Ishikawa (cell line): Measurements from ENCODE around the gene SLC13A1.

ENCODE experiments used
- CREB1 ChIP-seq: IDR thresholded peaks from 2 replicates; pipeline ENCODE4 v1.6.1; 2012; ENCODE audit warnings: low read depth
- EP300 ChIP-seq: IDR thresholded peaks from 2 replicates; pipeline ENCODE4 v1.6.1; 2012; ENCODE audit warnings: borderline replicate concordance
- FOXM1 ChIP-seq: IDR thresholded peaks from 2 replicates; pipeline ENCODE4 v1.6.1; 2012; ENCODE audit warnings: low read depth, borderline replicate concordance
- NFIC ChIP-seq: IDR thresholded peaks from 2 replicates; pipeline ENCODE4 v1.6.1; 2012
- RAD21 ChIP-seq: IDR thresholded peaks from 2 replicates; pipeline ENCODE4 v1.6.1; 2012; ENCODE audit warnings: low read depth
- TEAD4 ChIP-seq: IDR thresholded peaks from 2 replicates; pipeline ENCODE4 v1.6.1; 2012
- YY1 ChIP-seq: IDR thresholded peaks from 2 replicates; pipeline ENCODE4 v1.6.1; 2012; ENCODE audit warnings: low read depth
- TF ChIP-seq, protein P1 (sequence below): IDR thresholded peaks from 2 replicates; pipeline ENCODE4 v1.6.1; 2012
- TF ChIP-seq, protein P2 (sequence below): IDR thresholded peaks from 2 replicates; pipeline ENCODE4 v1.6.1; 2012

DNA sequence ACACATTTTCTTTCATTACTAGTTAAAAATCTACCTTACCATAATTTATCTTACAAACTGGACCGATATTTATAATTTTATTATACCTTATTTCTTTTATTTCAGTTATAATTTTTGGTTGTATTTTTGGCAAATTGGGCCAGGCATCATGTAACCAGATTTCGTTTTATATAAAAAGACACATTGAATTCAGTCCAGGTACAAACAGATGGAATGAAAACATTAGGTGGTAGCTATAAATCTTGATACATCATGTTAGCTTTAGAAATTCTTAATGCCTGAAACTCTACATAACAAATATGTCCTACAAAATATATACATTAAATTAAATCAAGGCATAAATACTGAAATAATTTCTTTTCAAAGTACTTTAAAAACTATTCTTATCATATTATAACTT is 73.1 kb downstream of the SLC13A1 start:
- TF ChIP-seq TEAD4 (no peak), EP300 (no peak), YY1 (no peak), FOXM1 (no peak), NFIC (no peak), RAD21 (no peak), CREB1 (no peak)
- TF ChIP-seq, protein P1, sequence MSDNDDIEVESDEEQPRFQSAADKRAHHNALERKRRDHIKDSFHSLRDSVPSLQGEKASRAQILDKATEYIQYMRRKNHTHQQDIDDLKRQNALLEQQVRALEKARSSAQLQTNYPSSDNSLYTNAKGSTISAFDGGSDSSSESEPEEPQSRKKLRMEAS, result no peak
- TF ChIP-seq, protein P2, sequence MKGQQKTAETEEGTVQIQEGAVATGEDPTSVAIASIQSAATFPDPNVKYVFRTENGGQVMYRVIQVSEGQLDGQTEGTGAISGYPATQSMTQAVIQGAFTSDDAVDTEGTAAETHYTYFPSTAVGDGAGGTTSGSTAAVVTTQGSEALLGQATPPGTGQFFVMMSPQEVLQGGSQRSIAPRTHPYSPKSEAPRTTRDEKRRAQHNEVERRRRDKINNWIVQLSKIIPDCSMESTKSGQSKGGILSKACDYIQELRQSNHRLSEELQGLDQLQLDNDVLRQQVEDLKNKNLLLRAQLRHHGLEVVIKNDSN, result no peak
